ENCODE results near the gene SLC25A17.

Gene SLC25A17

DNA sequence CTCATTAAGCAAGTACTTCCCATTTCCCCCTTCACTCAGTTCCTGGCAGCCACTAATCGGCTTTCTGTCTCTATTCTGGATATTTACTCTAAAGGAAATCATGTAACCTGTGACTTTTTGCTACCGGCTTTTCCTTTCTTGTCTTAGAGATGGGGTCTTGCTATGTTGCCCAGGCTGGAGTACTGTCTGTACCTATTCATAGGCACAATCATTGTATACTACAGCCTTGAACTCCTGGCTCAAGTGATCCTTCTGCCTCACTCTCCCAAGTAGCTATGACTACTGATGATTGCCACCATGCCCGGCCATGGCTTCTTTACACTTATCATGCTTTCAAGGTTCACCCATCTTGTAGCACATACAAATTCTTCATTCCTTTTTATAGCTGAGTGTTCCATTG, 12.4 kb downstream of the SLC25A17 start:
- no peak overlapping the region for H3K4me2 ChIP-seq (ENCODE audit: low read length)
- no peak for DNase-seq
- WGBS (ENCODE audit: extremely low coverage, insufficient coverage, insufficient read length), result no CpG with 5 or more reads among the region's 3 CpGs

DNA sequence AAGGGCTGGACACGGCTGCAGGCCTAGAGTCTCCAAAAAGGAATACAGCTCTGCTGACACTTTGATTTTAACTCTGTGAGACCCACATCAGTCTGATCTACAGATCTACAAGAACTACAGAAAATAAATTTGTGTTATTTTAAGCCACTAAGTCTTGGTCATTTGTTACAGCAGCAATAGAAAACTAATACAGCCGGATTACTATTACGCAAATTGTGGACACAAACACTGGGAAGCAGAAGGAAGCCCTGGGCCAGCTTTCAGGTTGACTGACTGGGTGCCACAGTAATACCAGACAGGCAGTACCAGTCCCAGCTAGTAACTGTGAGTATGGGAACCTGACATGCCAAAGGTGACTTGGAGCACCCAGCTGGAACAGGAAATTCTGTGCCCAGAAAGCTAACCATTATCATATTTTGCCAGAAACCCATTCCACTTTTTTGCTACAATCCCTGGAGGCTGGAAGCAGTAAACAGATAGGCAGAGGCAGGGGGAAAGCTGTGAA, 13.4 kb downstream of the SLC25A17 start:
- Histone ChIP-seq H3K27me3 (ENCODE audit: insufficient read depth, low read length) (no peaks in the 10 kb centered on the region), H3K4ac (ENCODE audit: low read depth, low read length) (no peak overlapping the region), H3K14ac (ENCODE audit: low read length) (no peak overlapping the region), H4K8ac (ENCODE audit: low read depth, low read length) (no peak overlapping the region), H4K91ac (ENCODE audit: low read depth, low read length) (no peak overlapping the region), H3K4me3 (ENCODE audit: low read depth, low read length) (no peak overlapping the region), H2BK12ac (ENCODE audit: low read length) (no peak overlapping the region), H2BK120ac (ENCODE audit: insufficient read depth, low read length, poor library complexity) (no peak overlapping the region), H3K79me2 (ENCODE audit: control insufficient read depth, insufficient read depth, low read length, poor library complexity) (no peaks in the 10 kb centered on the region), H3K4me2 (ENCODE audit: low read length) (no peak overlapping the region), H3K23ac (ENCODE audit: low read length) (no peak overlapping the region), H3K9me3 (ENCODE audit: insufficient read depth, low read depth, low read length) (no peaks in the 10 kb centered on the region), H2AK5ac (ENCODE audit: low read length) (no peak overlapping the region), H3K9ac (ENCODE audit: low read length) (no peak overlapping the region), H2BK5ac (ENCODE audit: low read depth, low read length, poor library complexity) (no peak overlapping the region), H3K27ac (ENCODE audit: low read depth, low read length) (peak overlapping the region; percentile 27), H3K79me1 (ENCODE audit: low read length) (no peaks in the 10 kb centered on the region), H4K12ac (ENCODE audit: low read depth, low read length) (no peak overlapping the region), H2AFZ (ENCODE audit: insufficient read depth, low read length, poor library complexity) (no peak overlapping the region), H3K36me3 (ENCODE audit: control insufficient read depth in 1 of 2, insufficient read depth in 2 of 2, low read length in 2 of 2) (peaks cover 2 to 6% of the 10 kb centered on the region in 2 experiments), H3K18ac (ENCODE audit: low read length) (peak overlapping the region; percentile 40), H3K4me1 (ENCODE audit: control insufficient read depth in 1 of 2, insufficient read depth in 2 of 2, low read length in 2 of 2) (peaks cover 0 to 7% of the 10 kb centered on the region in 2 experiments)
- no peak for DNase-seq
- no CpG with 5 or more reads among the region's 3 CpGs for WGBS (ENCODE audit: extremely low coverage, insufficient coverage, insufficient read length)

More for the DNA sequence above, 12.4 kb downstream of the SLC25A17 start:
- H3K27ac ChIP-seq (ENCODE audit: low read depth, low read length), result no peak overlapping the region
- H2BK12ac ChIP-seq (ENCODE audit: low read length), result no peak overlapping the region
- H2BK5ac ChIP-seq (ENCODE audit: low read depth, low read length, poor library complexity), result no peak overlapping the region
- peak overlapping the region; percentile 77 for H3K4ac ChIP-seq (ENCODE audit: low read depth, low read length)
- no peak overlapping the region for H2AFZ ChIP-seq (ENCODE audit: insufficient read depth, low read length, poor library complexity)
- no peaks in the 10 kb centered on the region for H3K27me3 ChIP-seq (ENCODE audit: insufficient read depth, low read length)
- H3K36me3 ChIP-seq (ENCODE audit: control insufficient read depth in 1 of 2, insufficient read depth in 2 of 2, low read length in 2 of 2), result peaks cover 2 to 6% of the 10 kb centered on the region in 2 experiments
- H4K91ac ChIP-seq (ENCODE audit: low read depth, low read length), result no peak overlapping the region
- peaks cover 3% of the 10 kb centered on the region for H3K79me2 ChIP-seq (ENCODE audit: control insufficient read depth, insufficient read depth, low read length, poor library complexity)
- no peak overlapping the region for H4K8ac ChIP-seq (ENCODE audit: low read depth, low read length)
- H3K14ac ChIP-seq (ENCODE audit: low read length), result no peak overlapping the region
- no peak overlapping the region for H4K12ac ChIP-seq (ENCODE audit: low read depth, low read length)
- H2AK5ac ChIP-seq (ENCODE audit: low read length), result no peak overlapping the region
- H3K79me1 ChIP-seq (ENCODE audit: low read length), result no peaks in the 10 kb centered on the region
- no peak overlapping the region for H2BK120ac ChIP-seq (ENCODE audit: insufficient read depth, low read length, poor library complexity)
- no peaks in the 10 kb centered on the region for H3K9me3 ChIP-seq (ENCODE audit: insufficient read depth, low read depth, low read length)
- H3K4me3 ChIP-seq (ENCODE audit: low read depth, low read length), result no peak overlapping the region
- no peak overlapping the region for H3K18ac ChIP-seq (ENCODE audit: low read length)
- H3K4me1 ChIP-seq (ENCODE audit: control insufficient read depth in 1 of 2, insufficient read depth in 2 of 2, low read length in 2 of 2), result peaks cover 0 to 7% of the 10 kb centered on the region in 2 experiments
- H3K9ac ChIP-seq (ENCODE audit: low read length), result no peak overlapping the region
- H3K23ac ChIP-seq (ENCODE audit: low read length), result no peak overlapping the region

DNA sequence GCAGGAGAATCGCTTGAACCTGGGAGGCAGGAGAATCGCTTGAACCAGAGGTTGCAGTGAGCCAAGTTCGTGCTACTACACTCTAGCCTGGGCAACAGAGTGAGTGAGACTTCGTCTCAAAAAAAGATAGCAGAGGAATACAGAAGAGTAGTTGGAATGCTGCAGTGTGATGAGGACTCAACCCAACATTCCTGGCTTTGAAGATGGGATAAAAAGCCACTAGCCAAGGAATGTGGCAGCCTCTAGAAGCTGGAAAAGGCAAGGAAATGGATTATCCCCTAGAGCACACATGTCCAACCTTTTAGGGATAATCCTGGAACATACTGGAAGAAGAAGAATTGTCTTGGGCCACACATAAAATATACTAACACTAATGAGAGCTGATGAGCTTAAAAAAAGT, 13.9 kb downstream of the SLC25A17 start:
- WGBS (ENCODE audit: extremely low coverage, insufficient coverage, insufficient read length), result no CpG with 5 or more reads among the region's 4 CpGs

DNA sequence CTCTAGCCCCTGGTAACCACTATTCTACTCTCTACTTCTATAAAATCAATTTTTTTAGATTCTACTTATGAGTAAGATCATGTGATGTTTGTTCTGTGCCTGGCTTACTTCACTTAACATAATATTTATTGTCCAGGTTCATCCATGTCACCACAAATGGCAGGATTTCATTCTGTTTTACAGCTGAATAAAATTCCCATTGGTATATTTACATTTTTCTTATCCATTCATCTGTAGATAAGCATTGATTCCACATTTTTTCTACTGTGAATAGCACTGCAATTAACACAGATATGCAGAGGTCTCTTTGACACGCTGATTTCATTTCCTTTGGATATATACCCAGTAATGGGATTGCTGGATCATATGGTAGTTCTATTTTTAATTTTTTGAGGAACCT, 15.8 kb downstream of the SLC25A17 start:
- H2BK5ac ChIP-seq (ENCODE audit: low read depth, low read length, poor library complexity), result no peak overlapping the region
- H3K36me3 ChIP-seq (ENCODE audit: control insufficient read depth in 1 of 2, insufficient read depth in 2 of 2, low read length in 2 of 2), result peaks cover 2% of the 10 kb centered on the region in 2 experiments
- H4K12ac ChIP-seq (ENCODE audit: low read depth, low read length), result no peak overlapping the region
- H3K4me2 ChIP-seq (ENCODE audit: low read length), result no peak overlapping the region
- H3K18ac ChIP-seq (ENCODE audit: low read length), result no peak overlapping the region
- H2AK5ac ChIP-seq (ENCODE audit: low read length), result no peak overlapping the region
- H3K9me3 ChIP-seq (ENCODE audit: insufficient read depth, low read depth, low read length), result no peaks in the 10 kb centered on the region
- no peak overlapping the region for H3K4me3 ChIP-seq (ENCODE audit: low read depth, low read length)
- H4K8ac ChIP-seq (ENCODE audit: low read depth, low read length), result no peak overlapping the region
- no peak overlapping the region for H3K14ac ChIP-seq (ENCODE audit: low read length)
- no peak overlapping the region for H3K27ac ChIP-seq (ENCODE audit: low read depth, low read length)
- no peak overlapping the region for H2AFZ ChIP-seq (ENCODE audit: insufficient read depth, low read length, poor library complexity)
- H3K27me3 ChIP-seq (ENCODE audit: insufficient read depth, low read length), result no peaks in the 10 kb centered on the region
- no peak for DNase-seq
- no peaks in the 10 kb centered on the region for H3K79me1 ChIP-seq (ENCODE audit: low read length)
- no peak overlapping the region for H4K91ac ChIP-seq (ENCODE audit: low read depth, low read length)
- no peaks in the 10 kb centered on the region for H3K79me2 ChIP-seq (ENCODE audit: control insufficient read depth, insufficient read depth, low read length, poor library complexity)
- WGBS (ENCODE audit: extremely low coverage, insufficient coverage, insufficient read length), result no CpG with 5 or more reads among the region's 1 CpG
- H3K9ac ChIP-seq (ENCODE audit: low read length), result no peak overlapping the region
- no peak overlapping the region for H3K23ac ChIP-seq (ENCODE audit: low read length)
- no peak overlapping the region for H2BK12ac ChIP-seq (ENCODE audit: low read length)
- no peak overlapping the region for H3K4ac ChIP-seq (ENCODE audit: low read depth, low read length)
- H3K4me1 ChIP-seq (ENCODE audit: control insufficient read depth in 1 of 2, insufficient read depth in 2 of 2, low read length in 2 of 2), result peaks cover 0 to 7% of the 10 kb centered on the region in 2 experiments
- no peak overlapping the region for H2BK120ac ChIP-seq (ENCODE audit: insufficient read depth, low read length, poor library complexity)

More for the DNA sequence above, 13.9 kb downstream of the SLC25A17 start:
- H3K27ac ChIP-seq (ENCODE audit: low read depth, low read length), result no peak overlapping the region
- H2AK5ac ChIP-seq (ENCODE audit: low read length), result no peak overlapping the region
- H3K18ac ChIP-seq (ENCODE audit: low read length), result no peak overlapping the region
- H3K79me1 ChIP-seq (ENCODE audit: low read length), result no peaks in the 10 kb centered on the region
- no peaks in the 10 kb centered on the region for H3K79me2 ChIP-seq (ENCODE audit: control insufficient read depth, insufficient read depth, low read length, poor library complexity)
- no peak overlapping the region for H2BK12ac ChIP-seq (ENCODE audit: low read length)
- H2AFZ ChIP-seq (ENCODE audit: insufficient read depth, low read length, poor library complexity), result no peak overlapping the region
- no peak overlapping the region for H4K8ac ChIP-seq (ENCODE audit: low read depth, low read length)
- no peak overlapping the region for H2BK5ac ChIP-seq (ENCODE audit: low read depth, low read length, poor library complexity)
- no peak overlapping the region for H4K12ac ChIP-seq (ENCODE audit: low read depth, low read length)
- no peaks in the 10 kb centered on the region for H3K9me3 ChIP-seq (ENCODE audit: insufficient read depth, low read depth, low read length)
- no peak for DNase-seq
- H3K4me2 ChIP-seq (ENCODE audit: low read length), result no peak overlapping the region
- H3K14ac ChIP-seq (ENCODE audit: low read length), result no peak overlapping the region
- H3K36me3 ChIP-seq (ENCODE audit: control insufficient read depth in 1 of 2, insufficient read depth in 2 of 2, low read length in 2 of 2), result peaks cover 2 to 6% of the 10 kb centered on the region in 2 experiments
- H3K4me3 ChIP-seq (ENCODE audit: low read depth, low read length), result no peak overlapping the region
- H3K23ac ChIP-seq (ENCODE audit: low read length), result no peak overlapping the region
- no peak overlapping the region for H4K91ac ChIP-seq (ENCODE audit: low read depth, low read length)
- no peaks in the 10 kb centered on the region for H3K27me3 ChIP-seq (ENCODE audit: insufficient read depth, low read length)
- H2BK120ac ChIP-seq (ENCODE audit: insufficient read depth, low read length, poor library complexity), result no peak overlapping the region
- H3K4ac ChIP-seq (ENCODE audit: low read depth, low read length), result no peak overlapping the region
- peaks cover 0 to 7% of the 10 kb centered on the region in 2 experiments for H3K4me1 ChIP-seq (ENCODE audit: control insufficient read depth in 1 of 2, insufficient read depth in 2 of 2, low read length in 2 of 2)
- no peak overlapping the region for H3K9ac ChIP-seq (ENCODE audit: low read length)
